Subcutaneous adipose tissue (tissue), 4 donors: ENCODE data around the gene FAM3B. TPM values are rescaled to one million over a fixed set of nuclear protein-coding genes. Genes with fewer than 3 reads are reported as not detected.

Experiments
- CTCF ChIP-seq: fragments of 450-650 bp; IDR thresholded peaks from one replicate; pipeline ENCODE4 v1.5.1; 2016; ENCODE audit warnings: low read depth, mild to moderate bottlenecking, control low read depth, antibody characterized with exemption, moderate library complexity
- total RNA-seq, 4 donors: library from RNA; depleted of rRNA; stranded (reverse); fragments of >200 nt; gene quantifications; one replicate each; pipeline ENCODE4 v1.1.0, GENCODE V29; 2016

FAM3B gene
- total RNA-seq, 4 donors from 2014 or later = 2.4 TPM; not detected in 3

DNA sequence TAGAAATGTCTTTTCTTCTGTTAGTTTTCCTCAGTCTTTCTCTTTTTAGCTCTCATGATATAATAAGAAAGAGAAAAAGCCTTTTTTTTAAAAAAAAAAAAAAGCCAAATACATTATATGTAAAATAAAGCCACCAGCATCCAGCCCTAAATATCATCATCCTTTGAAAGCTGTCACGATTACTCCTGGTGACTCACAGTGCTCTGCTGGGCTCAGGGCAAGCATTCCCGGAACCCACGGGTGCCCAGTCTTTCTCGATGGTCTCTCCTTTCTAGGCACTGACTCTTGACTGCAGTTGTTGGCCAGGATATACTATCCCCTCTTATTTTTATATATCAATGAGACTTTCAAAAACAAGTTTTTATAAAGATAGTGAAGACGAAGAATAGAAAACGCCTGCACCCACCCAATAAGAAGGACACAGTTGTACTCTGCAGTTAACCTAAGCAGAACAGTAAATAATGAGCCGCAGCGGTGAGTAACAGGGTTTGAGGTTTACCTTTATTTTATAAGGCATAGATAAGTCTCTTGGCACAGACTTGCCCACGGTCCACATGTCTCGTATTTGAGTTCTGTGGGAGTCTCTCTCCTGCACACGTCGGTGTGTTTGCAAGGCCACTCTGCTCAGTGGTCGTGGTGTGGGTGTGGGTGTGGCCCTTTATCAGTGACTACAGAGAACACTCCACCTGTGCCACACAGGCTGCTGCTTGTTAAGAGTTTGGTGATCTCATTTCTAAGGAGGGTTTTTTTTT lies 29.5 kb downstream of the FAM3B start:
- TF ChIP-seq CTCF = no peak

DNA sequence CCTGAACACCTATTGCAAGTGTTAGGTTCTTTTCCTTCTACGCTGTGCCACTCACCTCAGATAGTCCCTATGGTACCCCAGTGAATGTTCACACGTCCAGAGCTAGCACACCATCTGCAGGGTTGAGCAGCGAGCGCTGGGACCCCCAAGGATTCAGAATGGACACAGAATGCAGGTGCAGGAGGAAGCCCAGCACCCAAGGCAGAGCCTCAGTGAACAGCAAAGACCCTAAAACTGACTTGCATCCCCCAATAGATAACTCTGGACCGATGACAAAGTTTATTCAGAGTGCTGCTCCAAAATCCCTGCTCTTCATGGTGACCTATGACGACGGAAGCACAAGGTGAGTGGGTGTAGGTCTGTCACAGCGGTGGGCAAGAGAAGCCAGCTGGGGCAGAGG lies 30.2 kb downstream of the FAM3B start:
- no peak for TF ChIP-seq CTCF

DNA sequence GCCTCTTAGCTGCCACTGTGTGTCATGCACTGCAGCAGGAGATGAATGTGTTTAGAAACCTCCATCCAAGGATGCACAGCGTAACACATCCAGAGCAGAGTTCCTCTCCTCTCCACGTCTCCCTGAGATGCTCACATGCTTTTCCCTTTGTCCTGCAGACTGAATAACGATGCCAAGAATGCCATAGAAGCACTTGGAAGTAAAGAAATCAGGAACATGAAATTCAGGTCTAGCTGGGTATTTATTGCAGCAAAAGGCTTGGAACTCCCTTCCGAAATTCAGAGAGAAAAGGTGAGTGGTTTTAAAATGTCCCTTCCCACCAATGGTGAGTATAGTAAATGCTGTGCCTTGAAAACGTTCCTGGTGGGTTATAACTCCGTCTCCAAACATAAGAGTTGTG lies 31.8 kb downstream of the FAM3B start:
- TF ChIP-seq CTCF = no peak

- no peak for TF ChIP-seq CTCF
Measured at GRCh38 chr21:41349126-41349525, 32.5 kb downstream of the FAM3B start.

GRCh38 chr21:41349619-41350390 lies 33.2 kb downstream of the FAM3B start:
- TF ChIP-seq CTCF = no peak

DNA sequence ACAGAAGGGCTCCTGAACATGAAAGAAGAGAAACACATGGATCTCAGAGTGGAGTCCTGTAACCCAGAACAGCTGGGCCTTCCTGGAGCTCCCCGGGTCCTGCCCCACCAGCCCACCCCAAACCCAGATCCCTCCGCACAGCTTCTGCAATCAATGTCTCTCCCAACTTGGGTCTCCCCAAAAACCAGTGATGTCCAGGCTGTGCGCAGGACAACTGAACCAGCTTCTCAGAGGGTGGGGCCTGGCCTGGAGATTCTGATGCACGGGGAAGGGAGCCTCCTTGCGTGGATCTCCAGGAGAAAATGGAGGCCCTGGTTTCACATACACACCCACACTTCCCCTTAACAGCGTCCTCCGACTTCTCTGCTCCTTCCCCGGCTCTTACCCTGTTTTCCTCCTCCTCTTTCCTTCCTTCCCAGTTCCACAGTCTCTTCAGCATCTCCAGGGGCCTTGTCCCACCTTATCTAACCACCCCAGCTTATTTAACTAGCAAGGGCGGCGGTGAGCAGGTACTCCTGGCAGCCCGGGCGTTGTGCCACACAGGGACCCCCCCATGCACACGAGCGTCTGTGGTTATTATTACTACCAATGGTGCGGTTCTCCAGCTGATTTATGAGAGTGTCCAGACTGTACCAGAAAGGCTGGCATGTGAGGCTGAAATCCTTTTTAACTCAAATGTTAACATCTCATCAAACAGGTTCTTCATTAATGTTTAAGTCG lies 34.0 kb downstream of the FAM3B start:
- no peak for TF ChIP-seq CTCF

DNA sequence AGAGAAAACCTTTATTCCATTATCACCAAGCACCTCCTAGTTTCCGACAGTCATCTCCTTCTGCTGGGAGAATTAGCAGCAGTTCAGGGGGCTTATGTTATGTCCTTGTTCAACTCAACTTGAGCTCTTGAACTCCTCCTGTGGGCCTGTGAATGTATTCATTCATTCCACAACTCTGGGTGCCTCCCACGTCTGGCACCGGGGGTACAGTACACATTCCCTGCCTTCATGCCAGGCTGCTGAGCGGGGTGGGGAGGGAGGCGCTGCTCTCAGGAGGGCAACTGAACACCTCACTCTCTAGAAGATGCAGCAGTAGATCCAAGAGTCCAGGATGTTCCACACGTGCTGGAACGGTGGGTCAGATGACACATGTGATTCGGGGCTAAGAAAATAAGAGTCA lies 40.9 kb downstream of the FAM3B start:
- TF ChIP-seq CTCF = no peak
